H7 (cell line): ENCODE measurements around the gene STAG1. TPM values are rescaled to one million over a fixed set of nuclear protein-coding genes. Genes with fewer than 3 reads are reported as not detected.
"Not testable (repeated sequence)": the region's sequence is repeated elsewhere in the genome, so short reads cannot be mapped to it uniquely, and the experiment has no call there.

Experiments used
- DNase-seq: peaks from one replicate; pipeline ENCODE4 v3.0.0; 2012
- H3K27me3 ChIP-seq: 2 replicates; pipeline ENCODE4 v1.6.0; 2011; ENCODE audit warnings: mild to moderate bottlenecking, low read length; ENCODE audit not compliant: control insufficient read depth, insufficient read depth
- H3K36me3 ChIP-seq: replicated peaks from 2 replicates; pipeline ENCODE4 v1.5.1; 2011; ENCODE audit warnings: low read length; ENCODE audit not compliant: control insufficient read depth, insufficient read depth
- H3K4me3 ChIP-seq: 2 replicates; pipeline ENCODE4 v1.5.1; 2011; ENCODE audit warnings: low read depth, mild to moderate bottlenecking, control low read depth, low read length, moderate library complexity; ENCODE audit not compliant: insufficient read depth
- total RNA-seq: library from RNA; depleted of rRNA; stranded (reverse); fragments of >200 nt; shearing (Covaris generic); gene quantifications from 2 replicates; pipeline ENCODE4 v1.2.3, GENCODE V29; 2014

Gene STAG1
- total RNA-seq, 1 experiment from 2014 or later = 11.6 TPM

GRCh38 chr3:136752422-136753325 is 496 bp upstream of the STAG1 start:
- H3K27me3 ChIP-seq = no peaks in the 10 kb centered on the region
- peak; percentile 97 for DNase-seq
- no peaks in the 10 kb centered on the region for H3K36me3 ChIP-seq
- H3K4me3 ChIP-seq = peak overlapping the region; percentile 74

GRCh38 chr3:136751316-136752171 is 634 bp downstream of the STAG1 start:
- DNase-seq = peak; percentile 87
- Histone ChIP-seq H3K36me3 (no peaks in the 10 kb centered on the region), H3K4me3 (peak overlapping the region; percentile 74), H3K27me3 (no peaks in the 10 kb centered on the region)

- DNase-seq = no peak
- peak overlapping the region; percentile 74 for H3K4me3 ChIP-seq
- H3K36me3 ChIP-seq = no peaks in the 10 kb centered on the region
- H3K27me3 ChIP-seq = no peaks in the 10 kb centered on the region
Observed at GRCh38 chr3:136750897-136751315, 1.3 kb downstream of the STAG1 start.

- Histone ChIP-seq H3K4me3 (peak overlapping the region; percentile 74; the same call in 1 of the 2 replicates), H3K36me3 (no peaks in the 10 kb centered on the region), H3K27me3 (no peaks in the 10 kb centered on the region)
- no peak for DNase-seq
Observed at GRCh38 chr3:136750209-136750896, 1.8 kb downstream of the STAG1 start.

- not testable (repeated sequence) for H3K27me3 ChIP-seq
Observed at GRCh38 chr3:136749602-136750001, 2.6 kb downstream of the STAG1 start.

GRCh38 chr3:136749091-136749490 is 3.1 kb downstream of the STAG1 start:
- Histone ChIP-seq H3K27me3 (no peaks in the 10 kb centered on the region), H3K36me3 (no peaks in the 10 kb centered on the region), H3K4me3 (no peak overlapping the region)
- no peak for DNase-seq

More at GRCh38 chr3:136749602-136750001, 2.6 kb downstream of the STAG1 start:
- H3K36me3 ChIP-seq, DNase-seq, H3K4me3 ChIP-seq: not testable (repeated sequence)

- no peak for DNase-seq
- Histone ChIP-seq H3K4me3 (no peak overlapping the region), H3K27me3 (no peaks in the 10 kb centered on the region), H3K36me3 (no peaks in the 10 kb centered on the region)
Observed at GRCh38 chr3:136745916-136746315, 6.3 kb downstream of the STAG1 start.

GRCh38 chr3:136741063-136741462 is 11.1 kb downstream of the STAG1 start:
- DNase-seq = no peak

GRCh38 chr3:136740351-136740958 is 11.7 kb downstream of the STAG1 start:
- no peaks in the 10 kb centered on the region for H3K36me3 ChIP-seq
- H3K4me3 ChIP-seq = no peak overlapping the region
- DNase-seq = no peak
- H3K27me3 ChIP-seq = no peaks in the 10 kb centered on the region

More at GRCh38 chr3:136741063-136741462, 11.1 kb downstream of the STAG1 start:
- Histone ChIP-seq H3K4me3 (no peak overlapping the region), H3K36me3 (no peaks in the 10 kb centered on the region), H3K27me3 (no peaks in the 10 kb centered on the region)

GRCh38 chr3:136736950-136737349 is 15.2 kb downstream of the STAG1 start:
- not testable (repeated sequence) for DNase-seq, H3K36me3 ChIP-seq, H3K4me3 ChIP-seq, H3K27me3 ChIP-seq

- Histone ChIP-seq H3K27me3 (no peaks in the 10 kb centered on the region), H3K4me3 (no peak overlapping the region), H3K36me3 (no peaks in the 10 kb centered on the region)
- DNase-seq = no peak
Observed at GRCh38 chr3:136735103-136735502, 17.1 kb downstream of the STAG1 start.

GRCh38 chr3:136734382-136735070 is 17.7 kb downstream of the STAG1 start:
- H3K4me3 ChIP-seq = no peak overlapping the region

GRCh38 chr3:136733317-136733833 is 18.8 kb downstream of the STAG1 start:
- no peaks in the 10 kb centered on the region for H3K36me3 ChIP-seq
- H3K27me3 ChIP-seq = no peaks in the 10 kb centered on the region
- DNase-seq = no peak
- H3K4me3 ChIP-seq = no peak overlapping the region

More at GRCh38 chr3:136734382-136735070, 17.7 kb downstream of the STAG1 start:
- H3K27me3 ChIP-seq = no peaks in the 10 kb centered on the region
- DNase-seq = peak; percentile 42
- no peaks in the 10 kb centered on the region for H3K36me3 ChIP-seq
